ENCODE measurements around the gene COBL. TPM values are rescaled to one million over a fixed set of nuclear protein-coding genes. Genes with fewer than 3 reads are reported as not detected.

Gene COBL
- total RNA-seq, 1 experiment from 2014 or later = 8.6 TPM

DNA sequence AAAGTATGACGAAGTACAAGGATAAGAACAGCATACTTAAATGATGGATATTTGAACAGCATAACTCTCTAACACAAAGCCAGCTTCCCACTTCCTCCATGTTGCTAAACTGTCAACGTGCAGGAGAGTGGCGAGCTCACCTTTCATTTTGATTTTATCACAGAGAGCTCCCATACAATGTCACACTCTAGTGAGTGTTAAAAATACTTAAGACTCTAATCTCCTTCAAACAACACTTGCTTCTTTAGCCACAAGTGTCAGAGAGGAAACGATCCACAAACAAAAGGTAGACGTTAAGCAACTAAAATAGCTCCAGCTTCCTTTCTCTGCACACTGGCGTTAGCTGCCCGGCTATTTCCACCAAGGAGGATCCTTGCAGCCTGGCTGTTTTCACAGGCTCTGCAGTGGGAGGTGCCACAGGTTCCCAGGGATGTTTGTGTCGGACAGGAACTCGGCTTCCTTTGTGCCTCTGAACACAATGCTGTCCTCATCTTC is 194.6 kb downstream of the COBL start:
- peaks cover 16% of the 10 kb centered on the region for H3K4me1 ChIP-seq (ENCODE audit: insufficient read depth, low read length)
- H3K4me2 ChIP-seq (ENCODE audit: low read length) = no peak overlapping the region
- no peaks in the 10 kb centered on the region for H3K27me3 ChIP-seq (ENCODE audit: low read length)
- no peak for DNase-seq
- no peak for ATAC-seq
- no peak overlapping the region for H3K9ac ChIP-seq (ENCODE audit: low read length)
- TF ChIP-seq EZH2phosphoT487 (IDR thresholded peaks at IDR 0.05; ENCODE audit: borderline replicate concordance, low read length) (no peak), EZH2 (IDR thresholded peaks at IDR 0.05; ENCODE audit: low read length, unreplicated experiment) (no peak)
- TF ChIP-seq, protein P1, sequence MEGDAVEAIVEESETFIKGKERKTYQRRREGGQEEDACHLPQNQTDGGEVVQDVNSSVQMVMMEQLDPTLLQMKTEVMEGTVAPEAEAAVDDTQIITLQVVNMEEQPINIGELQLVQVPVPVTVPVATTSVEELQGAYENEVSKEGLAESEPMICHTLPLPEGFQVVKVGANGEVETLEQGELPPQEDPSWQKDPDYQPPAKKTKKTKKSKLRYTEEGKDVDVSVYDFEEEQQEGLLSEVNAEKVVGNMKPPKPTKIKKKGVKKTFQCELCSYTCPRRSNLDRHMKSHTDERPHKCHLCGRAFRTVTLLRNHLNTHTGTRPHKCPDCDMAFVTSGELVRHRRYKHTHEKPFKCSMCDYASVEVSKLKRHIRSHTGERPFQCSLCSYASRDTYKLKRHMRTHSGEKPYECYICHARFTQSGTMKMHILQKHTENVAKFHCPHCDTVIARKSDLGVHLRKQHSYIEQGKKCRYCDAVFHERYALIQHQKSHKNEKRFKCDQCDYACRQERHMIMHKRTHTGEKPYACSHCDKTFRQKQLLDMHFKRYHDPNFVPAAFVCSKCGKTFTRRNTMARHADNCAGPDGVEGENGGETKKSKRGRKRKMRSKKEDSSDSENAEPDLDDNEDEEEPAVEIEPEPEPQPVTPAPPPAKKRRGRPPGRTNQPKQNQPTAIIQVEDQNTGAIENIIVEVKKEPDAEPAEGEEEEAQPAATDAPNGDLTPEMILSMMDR (conservative IDR thresholded peaks at IDR 0.05; ENCODE audit: low read depth, low read length) = no peak
- H3K4me3 ChIP-seq (ENCODE audit: low read length) = no peak overlapping the region
- no peaks in the 10 kb centered on the region for H3K9me3 ChIP-seq (ENCODE audit: low read length)
- intact Hi-C loops (cut with micrococcal nuclease) = no loop called here
- ChIA-PET CTCF (no interaction called here), POLR2A (ENCODE audit: unreplicated experiment) (no interaction called here)
- no peaks in the 10 kb centered on the region for H3F3A ChIP-seq (ENCODE audit: low read length, unreplicated experiment)
- no peaks in the 10 kb centered on the region for H4K20me1 ChIP-seq (ENCODE audit: low read length)
- H3K27ac ChIP-seq (ENCODE audit: low read length) = no peak overlapping the region
- no TSS peak for BruUV-seq (replicated peaks)
- no peaks in the 10 kb centered on the region for H3K79me2 ChIP-seq (ENCODE audit: low read length)
- H3K9me2 ChIP-seq (replicated peaks; ENCODE audit: low read length) = no peaks in the 10 kb centered on the region
- H3K36me3 ChIP-seq (ENCODE audit: low read depth, low read length) = no peaks in the 10 kb centered on the region
- no peak overlapping the region for H2AFZ ChIP-seq (ENCODE audit: low read length)

DNA sequence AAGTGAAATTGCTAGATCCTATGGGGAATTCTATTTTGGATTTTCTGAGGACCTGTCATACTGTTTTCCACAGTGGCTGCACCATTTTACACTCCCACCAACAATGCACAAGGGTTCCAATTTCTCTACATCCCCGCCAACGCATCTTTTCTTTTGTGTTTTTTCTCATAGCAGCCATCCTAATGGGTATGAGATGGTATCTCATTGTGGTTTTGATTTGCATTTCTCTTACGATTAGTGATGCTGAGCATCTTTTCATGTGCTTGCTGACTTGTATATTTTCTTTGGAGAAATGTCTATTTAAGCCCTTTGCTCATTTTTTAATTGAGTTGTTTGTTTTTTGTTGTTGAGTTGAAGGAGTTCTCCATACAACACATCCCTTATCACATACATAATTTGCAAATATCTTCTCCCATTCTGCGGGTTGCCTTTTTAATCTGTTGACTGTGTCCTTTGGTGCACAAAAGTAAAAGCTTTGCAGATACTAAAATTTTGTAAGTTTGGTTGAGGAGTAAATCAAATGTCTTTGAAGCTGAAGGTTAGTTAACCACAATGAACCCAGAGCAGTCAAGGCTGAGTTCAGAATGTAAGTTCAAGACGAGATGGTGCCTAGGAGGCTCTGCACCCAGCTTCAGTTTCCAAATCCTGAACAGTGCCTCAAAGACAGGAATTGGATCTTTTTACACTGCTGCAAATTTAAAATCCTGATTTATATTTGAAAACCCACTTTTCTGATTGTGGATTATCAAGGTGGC is 195.4 kb downstream of the COBL start:
- Histone ChIP-seq H3K36me3 (ENCODE audit: low read depth, low read length) (peaks cover under 1% of the 10 kb centered on the region; the same call in 1 of the 2 replicates), H3F3A (ENCODE audit: low read length, unreplicated experiment) (no peaks in the 10 kb centered on the region), H3K9me3 (ENCODE audit: low read length) (no peaks in the 10 kb centered on the region), H3K4me1 (ENCODE audit: insufficient read depth, low read length) (peaks cover 16% of the 10 kb centered on the region), H3K4me3 (ENCODE audit: low read length) (no peak overlapping the region), H3K9ac (ENCODE audit: low read length) (no peak overlapping the region), H3K79me2 (ENCODE audit: low read length) (no peaks in the 10 kb centered on the region), H3K27me3 (ENCODE audit: low read length) (no peaks in the 10 kb centered on the region), H4K20me1 (ENCODE audit: low read length) (no peaks in the 10 kb centered on the region), H3K4me2 (ENCODE audit: low read length) (no peak overlapping the region), H3K9me2 (replicated peaks; ENCODE audit: low read length) (no peaks in the 10 kb centered on the region), H2AFZ (ENCODE audit: low read length) (no peak overlapping the region), H3K27ac (ENCODE audit: low read length) (no peak overlapping the region)
- no peak for DNase-seq
- intact Hi-C loops (cut with micrococcal nuclease) = no loop called here
- TF ChIP-seq EZH2phosphoT487 (IDR thresholded peaks at IDR 0.05; ENCODE audit: borderline replicate concordance, low read length) (no peak), EZH2 (IDR thresholded peaks at IDR 0.05; ENCODE audit: low read length, unreplicated experiment) (no peak)
- TF ChIP-seq, protein P1 (conservative IDR thresholded peaks at IDR 0.05; ENCODE audit: low read depth, low read length) = no peak
- ChIA-PET CTCF (no interaction called here), POLR2A (ENCODE audit: unreplicated experiment) (no interaction called here)
- ATAC-seq = no peak
- no TSS peak for BruUV-seq (replicated peaks)

DNA sequence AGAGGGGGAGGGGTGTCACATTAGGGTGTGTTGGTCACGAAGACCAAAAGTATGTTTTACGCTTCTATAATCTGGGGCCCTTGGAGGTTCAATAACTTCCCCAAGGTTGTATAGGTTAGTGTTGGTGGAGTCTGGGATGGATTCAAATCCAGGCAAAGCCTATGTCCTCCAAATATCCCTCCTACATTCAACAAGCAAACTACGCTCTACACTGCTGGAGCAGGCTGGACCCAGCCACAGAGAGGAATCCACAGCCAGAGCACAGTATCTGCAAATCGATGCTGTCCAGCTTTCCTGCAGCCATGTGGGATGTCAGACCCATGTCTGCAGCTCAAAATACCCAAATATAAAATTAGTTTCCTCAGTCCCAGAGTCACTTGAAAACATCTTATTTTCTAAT is 198.0 kb downstream of the COBL start:
- no peak overlapping the region for H3K4me3 ChIP-seq (ENCODE audit: low read length)
- H2AFZ ChIP-seq (ENCODE audit: low read length) = no peak overlapping the region
- POLR2A ChIA-PET (ENCODE audit: unreplicated experiment) = no interaction called here
- no peak overlapping the region for H3K9ac ChIP-seq (ENCODE audit: low read length)
- H3F3A ChIP-seq (ENCODE audit: low read length, unreplicated experiment) = no peaks in the 10 kb centered on the region
- H3K79me2 ChIP-seq (ENCODE audit: low read length) = no peaks in the 10 kb centered on the region
- DNase-seq (no peak), ATAC-seq (no peak)
- intact Hi-C loops (cut with micrococcal nuclease) = no loop called here
- H4K20me1 ChIP-seq (ENCODE audit: low read length) = no peaks in the 10 kb centered on the region
- H3K4me2 ChIP-seq (ENCODE audit: low read length) = no peak overlapping the region
- TF ChIP-seq EZH2 (IDR thresholded peaks at IDR 0.05; ENCODE audit: low read length, unreplicated experiment) (no peak), EZH2phosphoT487 (IDR thresholded peaks at IDR 0.05; ENCODE audit: borderline replicate concordance, low read length) (no peak)
- TF ChIP-seq, protein P1 (conservative IDR thresholded peaks at IDR 0.05; ENCODE audit: low read depth, low read length) = no peak
- CTCF ChIA-PET = no interaction called here
- no peak overlapping the region for H3K27ac ChIP-seq (ENCODE audit: low read length)
- peaks cover 4% of the 10 kb centered on the region; the same call in 1 of the 2 replicates for H3K36me3 ChIP-seq (ENCODE audit: low read depth, low read length)
- no peaks in the 10 kb centered on the region for H3K9me3 ChIP-seq (ENCODE audit: low read length)
- no TSS peak for BruUV-seq (replicated peaks)
- H3K4me1 ChIP-seq (ENCODE audit: insufficient read depth, low read length) = peaks cover 7% of the 10 kb centered on the region
- no peaks in the 10 kb centered on the region for H3K27me3 ChIP-seq (ENCODE audit: low read length)
- no peaks in the 10 kb centered on the region for H3K9me2 ChIP-seq (replicated peaks; ENCODE audit: low read length)

Measured in PC-3 (cell line).